Stomach (tissue), 4 donors: ENCODE results near the gene XCL1.

Source experiments
- EP300 ChIP-seq: sonication (generic); formaldehyde crosslinking; IDR thresholded peaks from one replicate; pipeline ENCODE4 v1.6.1; 2017; ENCODE audit warnings: antibody characterized with exemption
- POLR2A ChIP-seq, 4 donors: fragments of 450-650 bp; IDR thresholded peaks; one replicate each; pipeline ENCODE4 v1.6.1; 2016; ENCODE audit warnings: antibody characterized with exemption in 4 of 4, control low read depth in 2 of 4, mild to moderate bottlenecking in 1 of 4, moderate library complexity in 1 of 4
- POLR2AphosphoS5 ChIP-seq, 3 donors: sonication (generic); formaldehyde crosslinking; IDR thresholded peaks; one replicate each; pipeline ENCODE4 v1.6.1; 2016; ENCODE audit warnings: antibody characterized with exemption in 3 of 3
- TF ChIP-seq, protein P1 (sequence below), 7 experiments: fragments of 450-650 bp in 4 of 7; fragments of 200-600 bp in 3 of 7; sonication (generic) in 3 of 7; IDR thresholded peaks; one replicate each; pipeline ENCODE4 v1.5.1; 2016 to 2019; ENCODE audit warnings: antibody characterized with exemption in 7 of 7, control low read depth in 2 of 7, mild to moderate bottlenecking in 1 of 7

DNA sequence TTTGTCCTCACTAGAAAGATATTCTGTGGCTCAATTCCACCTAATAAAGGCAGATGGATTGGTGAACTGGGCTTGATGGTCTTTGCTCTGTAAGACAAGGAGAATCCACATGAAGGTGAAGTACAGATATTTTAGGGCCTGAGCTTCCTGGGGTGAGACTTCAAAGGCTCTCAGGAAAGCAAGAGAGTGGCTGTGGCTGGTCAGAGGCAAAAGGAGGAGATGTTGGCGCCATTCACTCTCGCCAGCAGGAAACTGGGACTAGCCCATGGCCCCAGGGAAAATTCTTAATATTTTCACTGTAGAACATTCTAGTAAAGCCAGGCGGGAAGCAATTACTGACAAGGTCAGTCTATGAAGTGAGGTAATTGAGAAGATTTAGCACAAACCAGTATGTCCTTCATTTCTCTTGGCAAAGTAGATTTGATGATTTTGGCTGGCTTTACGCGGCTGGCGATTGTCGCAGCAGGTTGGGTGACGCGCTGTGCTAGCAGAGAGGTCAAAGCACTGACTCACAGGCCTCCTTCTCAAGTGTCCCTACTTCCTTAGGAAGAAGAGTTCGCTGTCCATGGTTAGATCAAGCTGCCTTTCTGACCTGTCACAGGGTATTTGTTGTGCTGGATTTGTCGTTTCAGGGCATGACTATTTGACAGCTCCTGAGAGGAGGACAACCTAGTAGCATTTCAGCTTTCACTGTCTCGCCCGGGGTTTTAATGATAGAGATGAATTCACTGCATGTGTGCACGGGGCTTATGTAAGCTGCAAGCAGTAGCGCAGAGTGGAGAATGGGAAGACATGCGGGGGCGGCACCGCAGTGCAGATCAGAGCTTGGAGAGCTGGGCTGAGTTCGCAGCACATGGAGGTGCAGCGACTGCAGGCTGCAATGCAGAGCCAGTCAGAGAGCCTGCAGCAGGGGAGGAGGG is 32.7 kb downstream of the XCL1 start:
- no peak for TF ChIP-seq EP300
- TF ChIP-seq, protein P1, sequence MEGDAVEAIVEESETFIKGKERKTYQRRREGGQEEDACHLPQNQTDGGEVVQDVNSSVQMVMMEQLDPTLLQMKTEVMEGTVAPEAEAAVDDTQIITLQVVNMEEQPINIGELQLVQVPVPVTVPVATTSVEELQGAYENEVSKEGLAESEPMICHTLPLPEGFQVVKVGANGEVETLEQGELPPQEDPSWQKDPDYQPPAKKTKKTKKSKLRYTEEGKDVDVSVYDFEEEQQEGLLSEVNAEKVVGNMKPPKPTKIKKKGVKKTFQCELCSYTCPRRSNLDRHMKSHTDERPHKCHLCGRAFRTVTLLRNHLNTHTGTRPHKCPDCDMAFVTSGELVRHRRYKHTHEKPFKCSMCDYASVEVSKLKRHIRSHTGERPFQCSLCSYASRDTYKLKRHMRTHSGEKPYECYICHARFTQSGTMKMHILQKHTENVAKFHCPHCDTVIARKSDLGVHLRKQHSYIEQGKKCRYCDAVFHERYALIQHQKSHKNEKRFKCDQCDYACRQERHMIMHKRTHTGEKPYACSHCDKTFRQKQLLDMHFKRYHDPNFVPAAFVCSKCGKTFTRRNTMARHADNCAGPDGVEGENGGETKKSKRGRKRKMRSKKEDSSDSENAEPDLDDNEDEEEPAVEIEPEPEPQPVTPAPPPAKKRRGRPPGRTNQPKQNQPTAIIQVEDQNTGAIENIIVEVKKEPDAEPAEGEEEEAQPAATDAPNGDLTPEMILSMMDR (IDR thresholded peaks at IDR 0.05), result no peak
- TF ChIP-seq POLR2A (IDR thresholded peaks at IDR 0.05), result no peak
- TF ChIP-seq POLR2AphosphoS5 (IDR thresholded peaks at IDR 0.05), result no peak
